ENCODE results near the gene SRI. TPM values are rescaled to one million over a fixed set of nuclear protein-coding genes. Genes with fewer than 3 reads are reported as not detected.

The SRI gene
- total RNA-seq, 1 experiment from 2014 or later: 110 TPM

- CTCF ChIA-PET: no interaction called here
- TF ChIP-seq CTCF (IDR thresholded peaks at IDR 0.05; ENCODE audit: unreplicated experiment): no peak
- intact Hi-C loops (cut with micrococcal nuclease): no loop called here
- DNase-seq (ENCODE audit: unreplicated experiment): no peak
- Mint-ChIP-seq H3K4me3 (ENCODE audit: unreplicated experiment) (no peak overlapping the region), H3K36me3 (ENCODE audit: insufficient read depth, unreplicated experiment) (peaks cover 25% of the 10 kb centered on the region), H3K27ac (ENCODE audit: low read depth, unreplicated experiment) (no peak overlapping the region), H3K4me1 (ENCODE audit: insufficient read depth, unreplicated experiment) (no peaks in the 10 kb centered on the region), H3K9me3 (ENCODE audit: unreplicated experiment) (no peaks in the 10 kb centered on the region), H3K27me3 (ENCODE audit: insufficient read depth, unreplicated experiment) (peaks cover 5% of the 10 kb centered on the region)
- POLR2A ChIA-PET: no interaction called here
- no TSS peak for BruUV-seq (replicated peaks)
Observed at GRCh38 chr7:88202278-88202677, 17.6 kb downstream of the SRI start.

- H3K4me3 Mint-ChIP-seq (ENCODE audit: unreplicated experiment): no peak overlapping the region
- H3K4me1 Mint-ChIP-seq (ENCODE audit: insufficient read depth, unreplicated experiment): no peaks in the 10 kb centered on the region
- H3K27me3 Mint-ChIP-seq (ENCODE audit: insufficient read depth, unreplicated experiment): peaks cover 10% of the 10 kb centered on the region
- no peak for DNase-seq (ENCODE audit: unreplicated experiment)
- ChIA-PET POLR2A (no interaction called here), CTCF (no interaction called here)
- no peaks in the 10 kb centered on the region for H3K9me3 Mint-ChIP-seq (ENCODE audit: unreplicated experiment)
- no peak overlapping the region for H3K27ac Mint-ChIP-seq (ENCODE audit: low read depth, unreplicated experiment)
- intact Hi-C loops (cut with micrococcal nuclease): no loop called here
- BruUV-seq (replicated peaks): no TSS peak
- TF ChIP-seq CTCF (IDR thresholded peaks at IDR 0.05; ENCODE audit: unreplicated experiment): no peak
- H3K36me3 Mint-ChIP-seq (ENCODE audit: insufficient read depth, unreplicated experiment): peaks cover 22% of the 10 kb centered on the region
Observed at GRCh38 chr7:88201305-88201704, 18.5 kb downstream of the SRI start.

- H3K4me3 Mint-ChIP-seq (ENCODE audit: unreplicated experiment): no peak overlapping the region
- no peak for TF ChIP-seq CTCF (IDR thresholded peaks at IDR 0.05; ENCODE audit: unreplicated experiment)
- no peak for DNase-seq (ENCODE audit: unreplicated experiment)
- H3K9me3 Mint-ChIP-seq (ENCODE audit: unreplicated experiment): no peaks in the 10 kb centered on the region
- POLR2A ChIA-PET: interaction anchor here (0.7 kb wide), 1 partner anchor 786 kb away, joined by 3 read pairs; no protein-coding TSS in a partner anchor
- H3K27ac Mint-ChIP-seq (ENCODE audit: low read depth, unreplicated experiment): no peak overlapping the region
- peaks cover 10% of the 10 kb centered on the region for H3K27me3 Mint-ChIP-seq (ENCODE audit: insufficient read depth, unreplicated experiment)
- H3K36me3 Mint-ChIP-seq (ENCODE audit: insufficient read depth, unreplicated experiment): peaks cover 17% of the 10 kb centered on the region
- no TSS peak for BruUV-seq (replicated peaks)
- intact Hi-C loops (cut with micrococcal nuclease): no loop called here
- H3K4me1 Mint-ChIP-seq (ENCODE audit: insufficient read depth, unreplicated experiment): no peaks in the 10 kb centered on the region
- CTCF ChIA-PET: no interaction called here
Observed at GRCh38 chr7:88200789-88201188, 19.0 kb downstream of the SRI start.

- no peak overlapping the region for H3K4me3 Mint-ChIP-seq (ENCODE audit: unreplicated experiment)
- no peak overlapping the region for H3K27ac Mint-ChIP-seq (ENCODE audit: low read depth, unreplicated experiment)
- TF ChIP-seq CTCF (IDR thresholded peaks at IDR 0.05; ENCODE audit: unreplicated experiment): no peak
- peaks cover 13% of the 10 kb centered on the region for H3K36me3 Mint-ChIP-seq (ENCODE audit: insufficient read depth, unreplicated experiment)
- H3K9me3 Mint-ChIP-seq (ENCODE audit: unreplicated experiment): no peaks in the 10 kb centered on the region
- ChIA-PET CTCF (interaction anchor here (0.5 kb wide), 1 partner anchor 272 kb away, joined by 3 read pairs; no protein-coding TSS in a partner anchor), POLR2A (interaction anchor here (0.7 kb wide), 1 partner anchor 785 kb away, joined by 3 read pairs; no protein-coding TSS in a partner anchor)
- no TSS peak for BruUV-seq (replicated peaks)
- H3K27me3 Mint-ChIP-seq (ENCODE audit: insufficient read depth, unreplicated experiment): peaks cover 10% of the 10 kb centered on the region
- intact Hi-C loops (cut with micrococcal nuclease): no loop called here
- DNase-seq (ENCODE audit: unreplicated experiment): no peak
- no peaks in the 10 kb centered on the region for H3K4me1 Mint-ChIP-seq (ENCODE audit: insufficient read depth, unreplicated experiment)
Observed at GRCh38 chr7:88200261-88200660, 19.6 kb downstream of the SRI start.

All from MCF 10A (cell line).